ENCODE measurements around the gene GPHB5.

DNA sequence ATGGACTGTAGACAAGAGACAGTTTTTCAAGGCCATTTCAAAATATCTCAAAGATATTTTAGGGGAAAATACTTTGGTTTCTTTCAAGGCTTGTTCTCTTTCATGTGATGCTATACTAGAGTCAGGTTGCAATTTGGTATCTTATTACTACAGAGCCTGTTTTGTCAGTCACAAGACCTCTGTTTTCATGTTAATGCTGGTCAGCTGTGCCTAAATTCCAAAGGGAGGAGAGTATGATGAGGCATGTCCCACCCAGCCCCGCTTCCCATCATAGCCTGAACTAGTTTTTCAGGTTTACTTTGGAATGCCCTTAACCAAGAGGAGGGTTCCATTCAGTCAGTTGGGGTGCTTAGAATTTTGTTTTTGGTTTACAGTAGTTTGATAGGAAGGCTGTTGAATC lies 52.6 kb downstream of the GPHB5 start:
- TF ChIP-seq GATA2 (IDR thresholded peaks at IDR 0.05; ENCODE audit: low read depth, low read length) (no peak), GATA3 (IDR thresholded peaks at IDR 0.05; ENCODE audit: low read depth, low read length) (no peak)
